DND-41 (cell line): Measurements from ENCODE around the gene ROBO2.

Experiments used
- ATAC-seq: fragments of 200-7000 bp; cut with Tn5 transposase; 3 replicates; pipeline ENCODE4 v1.9.1; 2021; ENCODE audit warnings: low read depth; ENCODE audit not compliant: insufficient read depth
- DNase-seq: peaks from one replicate; pipeline ENCODE4 v3.0.0-alpha.2; 2020
- H2AFZ ChIP-seq: 2 replicates; pipeline ENCODE4 v1.6.0; 2012; ENCODE audit warnings: low read depth, low read length
- H3K27ac ChIP-seq: 2 replicates; pipeline ENCODE4 v1.5.1; 2012; ENCODE audit warnings: low read length, inconsistent platforms
- H3K27me3 ChIP-seq: fragments of 200-600 bp; sonication (generic); 2 replicates; pipeline ENCODE4 v1.6.0; 2012; ENCODE audit warnings: low read length, mild to moderate bottlenecking, inconsistent platforms; ENCODE audit not compliant: insufficient read depth, poor library complexity
- H3K36me3 ChIP-seq: 2 replicates; pipeline ENCODE4 v1.5.1; 2012; ENCODE audit warnings: low read length, inconsistent platforms; ENCODE audit not compliant: insufficient read depth
- H3K4me1 ChIP-seq: 2 replicates; pipeline ENCODE4 v1.5.1; 2012; ENCODE audit warnings: mild to moderate bottlenecking, low read length; ENCODE audit not compliant: insufficient read depth
- H3K4me2 ChIP-seq: 2 replicates; pipeline ENCODE4 v1.6.0; 2012; ENCODE audit warnings: mild to moderate bottlenecking, moderate library complexity, low read length, inconsistent platforms; ENCODE audit not compliant: insufficient read depth
- H3K4me3 ChIP-seq, 2 experiments: fragments of 200-600 bp in 1 of 2; shearing (Covaris generic) in 1 of 2; 2 replicates each; pipeline ENCODE4 v1.5.1; 2012 to 2016; ENCODE audit warnings: inconsistent platforms in 2 of 2, low read length in 2 of 2, mild to moderate bottlenecking in 2 of 2, low read depth in 1 of 2, moderate library complexity in 1 of 2
- H3K79me2 ChIP-seq: 2 replicates; pipeline ENCODE4 v1.6.0; 2012; ENCODE audit warnings: low read length, inconsistent platforms; ENCODE audit not compliant: insufficient read depth
- H3K9ac ChIP-seq: 2 replicates; pipeline ENCODE4 v1.6.0; 2012; ENCODE audit warnings: low read depth, mild to moderate bottlenecking, inconsistent platforms, low read length, moderate library complexity
- H3K9me3 ChIP-seq: 2 replicates; pipeline ENCODE4 v1.5.1; 2012; ENCODE audit warnings: low read length, moderate library complexity, mild to moderate bottlenecking, inconsistent platforms; ENCODE audit not compliant: insufficient read depth, severe bottlenecking
- H4K20me1 ChIP-seq: 2 replicates; pipeline ENCODE4 v1.6.0; 2012; ENCODE audit warnings: low read length; ENCODE audit not compliant: insufficient read depth
- CTCF ChIP-seq: IDR thresholded peaks from 2 replicates; pipeline ENCODE4 v1.5.1; 2012; ENCODE audit warnings: borderline replicate concordance, low read length, moderate library complexity, mild to moderate bottlenecking; ENCODE audit not compliant: poor library complexity, severe bottlenecking; ENCODE audit errors: extremely low read depth
- EZH2 ChIP-seq: IDR thresholded peaks from 3 replicates; pipeline ENCODE4 v1.6.1; 2012; ENCODE audit warnings: borderline replicate concordance, low read depth, mild to moderate bottlenecking, moderate library complexity, low read length, inconsistent platforms; ENCODE audit not compliant: severe bottlenecking

ROBO2 gene

GRCh38 chr3:77546246-77546645 is 506.3 kb downstream of the ROBO2 start:
- H3K4me1 ChIP-seq = no peaks in the 10 kb centered on the region
- TF ChIP-seq EZH2 = no peak
- no peak for TF ChIP-seq CTCF
- H3K27ac ChIP-seq = no peak overlapping the region
- H3K4me3 ChIP-seq = no peak overlapping the region
- no peak overlapping the region for H2AFZ ChIP-seq
- ATAC-seq = no peak
- no peaks in the 10 kb centered on the region for H3K27me3 ChIP-seq
- H3K36me3 ChIP-seq = no peaks in the 10 kb centered on the region
- H4K20me1 ChIP-seq = no peaks in the 10 kb centered on the region
- no peak for DNase-seq
- no peak overlapping the region for H3K4me2 ChIP-seq
- H3K9ac ChIP-seq = no peak overlapping the region
- H3K79me2 ChIP-seq = no peaks in the 10 kb centered on the region
- peaks cover 2% of the 10 kb centered on the region for H3K9me3 ChIP-seq

- no peak overlapping the region for H3K9ac ChIP-seq
- H3K9me3 ChIP-seq = peaks cover 2% of the 10 kb centered on the region
- H4K20me1 ChIP-seq = no peaks in the 10 kb centered on the region
- H3K27me3 ChIP-seq = no peaks in the 10 kb centered on the region
- no peak overlapping the region for H2AFZ ChIP-seq
- TF ChIP-seq CTCF (no peak), EZH2 (no peak)
- H3K79me2 ChIP-seq = no peaks in the 10 kb centered on the region
- no peaks in the 10 kb centered on the region for H3K36me3 ChIP-seq
- H3K4me1 ChIP-seq = no peaks in the 10 kb centered on the region
- ATAC-seq = no peak
- H3K4me2 ChIP-seq = no peak overlapping the region
- no peak for DNase-seq
- no peak overlapping the region for H3K4me3 ChIP-seq
- no peak overlapping the region for H3K27ac ChIP-seq
Measured at GRCh38 chr3:77549034-77549433, 509.1 kb downstream of the ROBO2 start.

GRCh38 chr3:77553240-77553639 is 513.3 kb downstream of the ROBO2 start:
- no peak overlapping the region for H3K4me2 ChIP-seq
- H3K9ac ChIP-seq = no peak overlapping the region
- no peak overlapping the region for H3K4me3 ChIP-seq
- H3K9me3 ChIP-seq = no peaks in the 10 kb centered on the region
- no peak for TF ChIP-seq EZH2
- TF ChIP-seq CTCF = no peak
- H3K79me2 ChIP-seq = no peaks in the 10 kb centered on the region
- H3K27ac ChIP-seq = no peak overlapping the region
- H4K20me1 ChIP-seq = no peaks in the 10 kb centered on the region
- ATAC-seq (no peak), DNase-seq (no peak)
- no peaks in the 10 kb centered on the region for H3K27me3 ChIP-seq
- no peaks in the 10 kb centered on the region for H3K36me3 ChIP-seq
- no peak overlapping the region for H2AFZ ChIP-seq
- no peaks in the 10 kb centered on the region for H3K4me1 ChIP-seq

GRCh38 chr3:77562089-77562488 is 522.2 kb downstream of the ROBO2 start:
- TF ChIP-seq CTCF (no peak), EZH2 (no peak)
- H2AFZ ChIP-seq = no peak overlapping the region

More at GRCh38 chr3:77562089-77562488, 522.2 kb downstream of the ROBO2 start:
- H3K4me1 ChIP-seq = no peaks in the 10 kb centered on the region
- peaks cover 3% of the 10 kb centered on the region for H3K9me3 ChIP-seq
- no peak overlapping the region for H3K9ac ChIP-seq
- H3K79me2 ChIP-seq = no peaks in the 10 kb centered on the region
- ATAC-seq (no peak), DNase-seq (no peak)
- H3K4me3 ChIP-seq = no peak overlapping the region
- H4K20me1 ChIP-seq = no peaks in the 10 kb centered on the region
- no peak overlapping the region for H3K27ac ChIP-seq
- H3K27me3 ChIP-seq = no peaks in the 10 kb centered on the region
- H3K4me2 ChIP-seq = no peak overlapping the region
- no peaks in the 10 kb centered on the region for H3K36me3 ChIP-seq
